Measurements from ENCODE around the gene AFF3. TPM values are rescaled to one million over a fixed set of nuclear protein-coding genes. Genes with fewer than 3 reads are reported as not detected.

The AFF3 gene
- total RNA-seq, 2 donors from 2014 or later = 10.8 to 16.2 TPM

DNA sequence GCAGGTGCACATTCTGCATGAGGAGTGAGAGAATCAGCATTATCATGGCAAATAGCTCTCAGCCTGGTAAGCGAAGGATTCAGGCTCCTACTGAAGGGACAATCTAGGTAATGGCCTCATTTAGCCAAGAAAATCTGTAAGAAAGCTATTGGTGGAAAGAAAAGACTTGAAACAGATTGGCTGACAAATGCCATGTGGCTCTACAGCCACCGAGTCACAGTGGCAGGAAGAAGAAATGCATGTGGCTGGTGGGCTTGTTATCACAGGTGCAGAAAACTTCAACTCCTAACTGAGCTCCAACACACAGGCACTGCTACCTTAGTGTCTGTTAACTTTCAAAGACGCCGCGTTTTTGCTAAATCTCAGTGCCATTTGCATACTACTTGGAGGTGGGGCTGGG lies 592.0 kb downstream of the AFF3 start:
- Histone ChIP-seq H3K27me3 (no peaks in the 10 kb centered on the region), H3K4me1 (no peaks in the 10 kb centered on the region), H3K9me3 (no peaks in the 10 kb centered on the region), H3K27ac (no peak overlapping the region), H3K4me3 (no peak overlapping the region), H3K36me3 (peaks cover 19% of the 10 kb centered on the region)
- TF ChIP-seq, protein P1, sequence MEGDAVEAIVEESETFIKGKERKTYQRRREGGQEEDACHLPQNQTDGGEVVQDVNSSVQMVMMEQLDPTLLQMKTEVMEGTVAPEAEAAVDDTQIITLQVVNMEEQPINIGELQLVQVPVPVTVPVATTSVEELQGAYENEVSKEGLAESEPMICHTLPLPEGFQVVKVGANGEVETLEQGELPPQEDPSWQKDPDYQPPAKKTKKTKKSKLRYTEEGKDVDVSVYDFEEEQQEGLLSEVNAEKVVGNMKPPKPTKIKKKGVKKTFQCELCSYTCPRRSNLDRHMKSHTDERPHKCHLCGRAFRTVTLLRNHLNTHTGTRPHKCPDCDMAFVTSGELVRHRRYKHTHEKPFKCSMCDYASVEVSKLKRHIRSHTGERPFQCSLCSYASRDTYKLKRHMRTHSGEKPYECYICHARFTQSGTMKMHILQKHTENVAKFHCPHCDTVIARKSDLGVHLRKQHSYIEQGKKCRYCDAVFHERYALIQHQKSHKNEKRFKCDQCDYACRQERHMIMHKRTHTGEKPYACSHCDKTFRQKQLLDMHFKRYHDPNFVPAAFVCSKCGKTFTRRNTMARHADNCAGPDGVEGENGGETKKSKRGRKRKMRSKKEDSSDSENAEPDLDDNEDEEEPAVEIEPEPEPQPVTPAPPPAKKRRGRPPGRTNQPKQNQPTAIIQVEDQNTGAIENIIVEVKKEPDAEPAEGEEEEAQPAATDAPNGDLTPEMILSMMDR (IDR thresholded peaks at IDR 0.05) = no peak
- no peak for DNase-seq (ENCODE audit: low spot score)

- H3K4me1 ChIP-seq = no peaks in the 10 kb centered on the region
- no peak overlapping the region for H3K4me3 ChIP-seq
- TF ChIP-seq, protein P1 (IDR thresholded peaks at IDR 0.05) = no peak
- no peaks in the 10 kb centered on the region for H3K27me3 ChIP-seq
- no peaks in the 10 kb centered on the region for H3K9me3 ChIP-seq
- H3K27ac ChIP-seq = no peak overlapping the region
- no peak for DNase-seq (ENCODE audit: low spot score)
- H3K36me3 ChIP-seq = no peaks in the 10 kb centered on the region
Observed at GRCh38 chr2:99545604-99546003, 596.8 kb downstream of the AFF3 start.

DNA sequence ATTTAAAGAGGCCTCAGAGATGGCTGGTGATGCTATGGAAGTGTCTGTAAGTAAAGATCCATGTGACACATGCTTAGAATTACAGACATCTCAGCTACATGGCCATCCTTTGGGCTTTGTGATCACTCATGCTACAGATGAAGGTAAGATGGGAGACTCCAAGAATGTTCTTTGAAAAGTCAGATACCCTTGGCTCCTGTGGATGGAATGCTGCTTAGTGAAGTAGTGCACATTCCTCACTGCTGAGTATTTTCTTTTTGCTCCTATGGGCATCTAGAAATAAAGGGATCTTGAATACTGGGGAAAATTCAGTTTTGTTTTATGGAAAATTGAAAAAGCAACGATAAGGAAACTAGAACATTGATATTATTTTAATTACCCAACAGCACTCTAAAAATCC lies 597.3 kb downstream of the AFF3 start:
- no peaks in the 10 kb centered on the region for H3K4me1 ChIP-seq
- TF ChIP-seq, protein P1 (IDR thresholded peaks at IDR 0.05) = no peak

GRCh38 chr2:99544608-99545007 lies 597.8 kb downstream of the AFF3 start:
- no peak for DNase-seq (ENCODE audit: low spot score)
- Histone ChIP-seq H3K27me3 (no peaks in the 10 kb centered on the region), H3K9me3 (no peaks in the 10 kb centered on the region), H3K27ac (no peak overlapping the region), H3K36me3 (no peaks in the 10 kb centered on the region), H3K4me1 (no peaks in the 10 kb centered on the region), H3K4me3 (no peak overlapping the region)
- TF ChIP-seq, protein P1 (IDR thresholded peaks at IDR 0.05) = no peak

More for the DNA sequence above, 597.3 kb downstream of the AFF3 start:
- H3K36me3 ChIP-seq = no peaks in the 10 kb centered on the region
- no peaks in the 10 kb centered on the region for H3K9me3 ChIP-seq
- H3K4me3 ChIP-seq = no peak overlapping the region
- H3K27me3 ChIP-seq = no peaks in the 10 kb centered on the region
- DNase-seq (ENCODE audit: low spot score) = no peak
- no peak overlapping the region for H3K27ac ChIP-seq

- no peak overlapping the region for H3K4me3 ChIP-seq
- H3K36me3 ChIP-seq = no peaks in the 10 kb centered on the region
- TF ChIP-seq, protein P1 (IDR thresholded peaks at IDR 0.05) = no peak
- no peak for DNase-seq (ENCODE audit: low spot score)
- H3K9me3 ChIP-seq = no peaks in the 10 kb centered on the region
- H3K27ac ChIP-seq = no peak overlapping the region
- H3K27me3 ChIP-seq = no peaks in the 10 kb centered on the region
- H3K4me1 ChIP-seq = no peaks in the 10 kb centered on the region
Observed at GRCh38 chr2:99543247-99543646, 599.1 kb downstream of the AFF3 start.

GRCh38 chr2:99537910-99538485 lies 604.4 kb downstream of the AFF3 start:
- TF ChIP-seq, protein P1 (IDR thresholded peaks at IDR 0.05) = no peak
- Histone ChIP-seq H3K9me3 (no peaks in the 10 kb centered on the region), H3K4me3 (no peak overlapping the region), H3K27me3 (no peaks in the 10 kb centered on the region), H3K27ac (no peak overlapping the region), H3K4me1 (no peaks in the 10 kb centered on the region), H3K36me3 (no peaks in the 10 kb centered on the region)
- DNase-seq (ENCODE audit: low spot score) = no peak
